GM23248 (cell line): ENCODE measurements around the gene FIBIN. TPM values are rescaled to one million over a fixed set of nuclear protein-coding genes. Genes with fewer than 3 reads are reported as not detected.
"Not testable (repeated sequence)": the region's sequence is repeated elsewhere in the genome, so short reads cannot be mapped to it uniquely, and the experiment has no call there.

Source experiments
- DNase-seq: peaks from one replicate; pipeline ENCODE4 v3.0.0-alpha.2; 2015
- H2AFZ ChIP-seq: fragments of 200-600 bp; sonication (generic); 2 replicates; pipeline ENCODE4 v1.6.1; 2016; ENCODE audit warnings: antibody characterized with exemption
- H3F3A ChIP-seq: fragments of 200-600 bp; sonication (generic); 2 replicates; pipeline ENCODE4 v1.6.1; 2016; ENCODE audit warnings: mild to moderate bottlenecking, antibody characterized with exemption, mixed run types; ENCODE audit not compliant: insufficient read depth
- H3K27ac ChIP-seq: fragments of 200-600 bp; sonication (generic); 2 replicates; pipeline ENCODE4 v1.5.1; 2016; ENCODE audit warnings: mild to moderate bottlenecking
- H3K27me3 ChIP-seq: fragments of 200-600 bp; sonication (generic); replicated peaks from 2 replicates; pipeline ENCODE4 v1.6.1; 2016; ENCODE audit warnings: mild to moderate bottlenecking; ENCODE audit not compliant: insufficient read depth
- H3K36me3 ChIP-seq: fragments of 200-600 bp; sonication (generic); 2 replicates; pipeline ENCODE4 v1.6.1; 2016; ENCODE audit warnings: low read depth, mild to moderate bottlenecking
- H3K4me1 ChIP-seq: fragments of 200-600 bp; sonication (generic); 2 replicates; pipeline ENCODE4 v1.6.1; 2016; ENCODE audit warnings: mild to moderate bottlenecking; ENCODE audit not compliant: insufficient read depth
- H3K4me2 ChIP-seq: fragments of 200-600 bp; sonication (generic); one replicate; pipeline ENCODE4 v1.6.1; 2016; ENCODE audit warnings: mild to moderate bottlenecking; ENCODE audit not compliant: unreplicated experiment
- H3K4me3 ChIP-seq: fragments of 200-600 bp; sonication (generic); 2 replicates; pipeline ENCODE4 v1.5.1; 2016; ENCODE audit warnings: mild to moderate bottlenecking
- H3K79me2 ChIP-seq: fragments of 200-600 bp; sonication (generic); 2 replicates; pipeline ENCODE4 v1.6.1; 2016; ENCODE audit warnings: mild to moderate bottlenecking; ENCODE audit not compliant: insufficient read depth
- H3K9ac ChIP-seq: fragments of 200-600 bp; sonication (generic); 2 replicates; pipeline ENCODE4 v1.6.1; 2016; ENCODE audit warnings: mild to moderate bottlenecking
- H3K9me2 ChIP-seq: fragments of 200-600 bp; sonication (generic); 2 replicates; pipeline ENCODE4 v1.6.1; 2016; ENCODE audit warnings: mixed run types, mild to moderate bottlenecking, moderate library complexity; ENCODE audit not compliant: insufficient read depth
- H3K9me3 ChIP-seq: fragments of 200-600 bp; sonication (generic); one replicate; pipeline ENCODE4 v1.6.1; 2017; ENCODE audit warnings: low read depth
- H4K20me1 ChIP-seq: fragments of 200-600 bp; sonication (generic); 2 replicates; pipeline ENCODE4 v1.6.0; 2016; ENCODE audit not compliant: insufficient read depth
- EZH2 ChIP-seq: fragments of 200-600 bp; sonication (generic); IDR thresholded peaks from 2 replicates; pipeline ENCODE4 v1.6.1; 2018; ENCODE audit warnings: antibody characterized with exemption, mild to moderate bottlenecking; ENCODE audit not compliant: insufficient read depth, poor library complexity, severe bottlenecking
- EZH2phosphoT487 ChIP-seq: fragments of 200-600 bp; sonication (generic); IDR thresholded peaks from 2 replicates; pipeline ENCODE4 v1.6.1; 2018; ENCODE audit warnings: antibody characterized with exemption, moderate library complexity, mild to moderate bottlenecking, low read depth; ENCODE audit not compliant: insufficient read depth
- WGBS, 2 experiments: methylation state at CpG; one replicate each; pipeline ENCODE4 v1.1.6; 2015 to 2017; ENCODE audit warnings: low lambda C conversion rate in 2 of 2, low coverage in 1 of 2; ENCODE audit errors: missing lambda C conversion rate in 2 of 2; 5-methylcytosine and 5-hydroxymethylcytosine counted together
- in situ Hi-C: fragments of 300-500 bp; cut with MboI; formaldehyde crosslinking; loops from 2 replicates; pipeline ENCODE4 v1.15.0; 2020
- polyA plus RNA-seq: library from polyadenylated mRNA; unstranded; fragments of >200 nt; fragmentation: Nextera tagmentation; extraction: Ambion mirVana; gene quantifications from 2 replicates; pipeline ENCODE4 v1.2.1, GENCODE V29; 2016
- total RNA-seq: library from RNA; depleted of rRNA; stranded (reverse); fragments of >200 nt; shearing (Covaris generic); gene quantifications from 2 replicates; pipeline ENCODE4 v1.2.3, GENCODE V29; 2014

FIBIN gene
- total and polyA plus RNA-seq, 2 experiments from 2014 or later = 45.3 to 45.8 TPM

DNA sequence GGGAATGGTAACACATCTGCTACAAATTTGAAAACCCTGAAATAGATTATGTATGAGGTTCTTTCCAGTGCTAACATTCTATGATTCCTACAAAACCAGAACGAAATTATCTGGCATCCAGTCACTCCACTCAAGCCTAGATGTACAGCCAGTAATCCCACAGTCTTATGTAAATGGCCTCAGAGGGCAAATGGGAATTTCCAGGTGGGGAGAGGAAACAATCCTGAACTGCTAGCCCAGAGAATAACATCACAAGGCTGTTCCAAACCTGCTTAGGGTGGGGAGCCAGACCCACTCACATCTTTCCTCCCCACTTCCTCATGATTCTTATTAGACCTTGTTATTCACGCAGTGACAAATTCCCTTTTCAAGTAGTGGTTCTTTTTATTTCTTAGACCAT is 3.5 kb downstream of the FIBIN start:
- Histone ChIP-seq H3K4me1 (peaks cover 35% of the 10 kb centered on the region), H3K9ac (no peak overlapping the region), H3K9me3 (no peaks in the 10 kb centered on the region), H3K79me2 (peaks cover 37% of the 10 kb centered on the region), H4K20me1 (no peaks in the 10 kb centered on the region), H3K4me3 (no peak overlapping the region), H3K36me3 (no peaks in the 10 kb centered on the region), H3K9me2 (no peaks in the 10 kb centered on the region), H3K27me3 (no peaks in the 10 kb centered on the region), H2AFZ (no peak overlapping the region), H3F3A (peaks cover 17% of the 10 kb centered on the region), H3K27ac (no peak overlapping the region), H3K4me2 (no peak overlapping the region)
- TF ChIP-seq EZH2 (no peak), EZH2phosphoT487 (no peak)
- in situ Hi-C loops = loop anchor here (25.0 kb wide), 1 partner anchor 490 kb away; no protein-coding TSS in a partner anchor
- WGBS, 2 experiments = 54 to 63% methylated on average over 2 of the region's 2 CpGs
- DNase-seq = no peak

DNA sequence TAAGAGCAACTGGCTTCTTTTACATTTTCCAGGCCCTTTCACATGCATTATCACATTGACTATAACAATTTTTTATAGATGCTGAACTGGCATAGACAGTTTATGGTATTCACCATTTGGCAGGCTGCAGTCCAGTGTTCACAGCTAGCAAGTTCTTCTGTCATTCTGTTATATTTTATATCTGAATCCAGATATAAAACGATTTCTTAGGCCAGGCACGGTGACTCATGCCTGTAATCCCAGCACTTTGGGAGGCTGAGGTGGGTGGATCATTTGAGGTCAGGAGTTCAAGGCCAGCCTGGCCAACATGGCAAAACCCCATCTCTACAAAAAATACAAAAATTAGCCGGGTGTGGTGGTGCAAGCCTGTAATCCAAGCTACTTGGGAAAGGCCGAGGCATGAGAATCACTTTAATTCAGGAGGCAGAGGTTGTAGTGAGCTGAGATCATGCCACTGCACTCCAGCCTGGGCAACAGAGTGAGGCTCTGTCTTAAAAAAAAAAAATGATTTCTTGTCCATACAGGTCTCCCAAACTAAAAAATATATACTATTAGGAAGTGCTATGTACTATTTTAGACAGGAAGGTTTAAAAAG is 7.3 kb downstream of the FIBIN start:
- H3K36me3 ChIP-seq, H3K4me2 ChIP-seq, H3K9me2 ChIP-seq, H3K27me3 ChIP-seq, H3K4me3 ChIP-seq, in situ Hi-C loops, H3K9me3 ChIP-seq, H3F3A ChIP-seq, H4K20me1 ChIP-seq, H3K9ac ChIP-seq: not testable (repeated sequence)
- WGBS, 2 experiments = 1 to 3% methylated on average over 4 of the region's 4 CpGs
- Histone ChIP-seq H3K27ac (peak overlapping the region; percentile 32; the same call in 1 of the 2 replicates), H3K4me1 (peaks cover 15% of the 10 kb centered on the region), H2AFZ (0 out of 2 replicates have a peak overlapping the region, but pooled peaks have one; percentile 0), H3K79me2 (peaks cover 11% of the 10 kb centered on the region)
- DNase-seq = peak; percentile 28

DNA sequence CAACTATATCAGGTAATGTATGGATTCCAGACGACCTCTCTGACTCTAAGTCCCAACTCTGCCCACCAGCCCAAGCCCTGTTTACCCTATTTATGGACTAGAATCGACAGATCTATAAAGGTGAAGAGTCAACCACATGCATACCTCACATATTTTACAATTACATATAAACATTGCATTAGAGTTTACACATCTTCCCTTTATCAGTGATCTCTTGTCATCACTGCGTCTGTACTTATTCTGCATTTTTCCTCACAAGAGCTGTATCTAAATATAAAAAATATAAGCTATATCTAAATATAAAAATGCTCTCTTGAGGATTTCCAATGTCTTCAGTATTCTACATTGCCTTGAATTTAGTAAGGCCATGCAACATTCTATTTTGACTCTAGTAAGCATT is 8.5 kb downstream of the FIBIN start:
- TF ChIP-seq EZH2phosphoT487 = no peak
- TF ChIP-seq EZH2 = no peak
- peaks cover 9% of the 10 kb centered on the region for H3K4me1 ChIP-seq
- 85 to 87% methylated on average over 3 of the region's 3 CpGs for WGBS, 2 experiments
- H3K9me3 ChIP-seq = no peaks in the 10 kb centered on the region
- H3K9ac ChIP-seq = no peak overlapping the region
- no peak overlapping the region for H3K4me3 ChIP-seq
- no peak for DNase-seq
- H2AFZ ChIP-seq = no peak overlapping the region
- H3K36me3 ChIP-seq = no peaks in the 10 kb centered on the region
- no peaks in the 10 kb centered on the region for H3K9me2 ChIP-seq
- in situ Hi-C loops = no loop called here
- H3K27ac ChIP-seq = no peak overlapping the region
- no peaks in the 10 kb centered on the region for H4K20me1 ChIP-seq
- 0 out of 2 replicates have a peak, but pooled peaks cover 5% of the 10 kb centered on the region for H3F3A ChIP-seq
- H3K27me3 ChIP-seq = no peaks in the 10 kb centered on the region
- no peaks in the 10 kb centered on the region for H3K79me2 ChIP-seq
- no peak overlapping the region for H3K4me2 ChIP-seq

DNA sequence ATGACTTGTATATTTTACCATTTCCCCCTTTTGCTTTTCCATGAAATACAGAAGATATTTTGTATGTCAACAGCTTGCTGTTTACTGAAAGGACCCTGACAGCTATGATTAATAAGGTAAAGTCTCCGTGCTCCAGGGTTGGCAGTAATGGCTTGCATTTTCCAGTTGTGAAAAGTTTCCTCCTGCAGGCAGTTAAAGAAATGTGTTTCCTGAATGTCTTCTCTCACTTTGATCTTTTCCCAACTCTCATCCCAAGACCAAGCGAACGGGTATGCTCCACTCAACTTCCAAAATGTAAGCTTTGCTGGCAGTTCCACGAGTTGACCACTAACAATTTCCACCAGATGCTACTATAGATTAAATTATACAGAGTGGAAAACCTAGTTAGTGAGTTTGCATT is 8.9 kb downstream of the FIBIN start:
- TF ChIP-seq EZH2phosphoT487 = no peak
- TF ChIP-seq EZH2 = no peak
- WGBS, 2 experiments = 91 to 93% methylated on average over 4 of the region's 4 CpGs
- H3K4me3 ChIP-seq = no peak overlapping the region
- no peak overlapping the region for H3K9ac ChIP-seq
- H3K4me1 ChIP-seq = peaks cover 9% of the 10 kb centered on the region
- in situ Hi-C loops = no loop called here
- no peak overlapping the region for H2AFZ ChIP-seq
- H3K36me3 ChIP-seq = no peaks in the 10 kb centered on the region
- no peak overlapping the region for H3K4me2 ChIP-seq
- no peaks in the 10 kb centered on the region for H3K9me3 ChIP-seq
- no peak for DNase-seq
- 0 out of 2 replicates have a peak, but pooled peaks cover 5% of the 10 kb centered on the region for H3F3A ChIP-seq
- no peaks in the 10 kb centered on the region for H3K9me2 ChIP-seq
- H3K79me2 ChIP-seq = no peaks in the 10 kb centered on the region
- H3K27me3 ChIP-seq = no peaks in the 10 kb centered on the region
- H4K20me1 ChIP-seq = no peaks in the 10 kb centered on the region
- no peak overlapping the region for H3K27ac ChIP-seq

DNA sequence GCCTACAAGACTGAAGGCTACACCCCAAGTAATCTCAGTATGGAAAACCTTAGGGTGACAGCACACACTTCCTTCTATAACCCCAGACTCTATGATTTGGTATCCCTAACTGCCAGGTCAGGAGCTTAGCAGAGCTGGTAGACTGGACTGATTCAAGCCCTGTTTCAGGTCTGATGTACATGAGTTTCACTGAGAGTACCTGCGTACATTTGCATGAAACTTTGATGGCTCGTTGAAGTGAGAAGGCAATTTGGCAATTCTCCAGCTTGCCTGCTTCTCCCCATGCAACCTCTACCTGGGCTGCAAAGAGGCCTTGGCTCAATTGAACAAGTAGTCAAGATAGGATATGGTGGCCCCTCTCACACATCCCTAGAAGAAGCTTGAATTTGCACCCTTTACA is 10.2 kb downstream of the FIBIN start:
- Histone ChIP-seq H3K9me3 (no peaks in the 10 kb centered on the region), H3K4me3 (no peak overlapping the region), H3K79me2 (no peaks in the 10 kb centered on the region), H2AFZ (no peak overlapping the region), H4K20me1 (no peaks in the 10 kb centered on the region), H3K9me2 (no peaks in the 10 kb centered on the region), H3K9ac (no peak overlapping the region), H3K4me1 (peaks cover 9% of the 10 kb centered on the region), H3K4me2 (no peak overlapping the region), H3F3A (0 out of 2 replicates have a peak, but pooled peaks cover 5% of the 10 kb centered on the region), H3K27ac (no peak overlapping the region), H3K27me3 (no peaks in the 10 kb centered on the region), H3K36me3 (no peaks in the 10 kb centered on the region)
- WGBS, 2 experiments = 92 to 96% methylated on average over 2 of the region's 2 CpGs
- DNase-seq = no peak
- no peak for TF ChIP-seq EZH2
- no peak for TF ChIP-seq EZH2phosphoT487
- in situ Hi-C loops = no loop called here
